ENCODE data around the gene TIPARP. TPM values are rescaled to one million over a fixed set of nuclear protein-coding genes. Genes with fewer than 3 reads are reported as not detected.
A peak's percentile ranks its signal among the peaks of the same experiment; 100 is the strongest.

TIPARP gene, protein sequence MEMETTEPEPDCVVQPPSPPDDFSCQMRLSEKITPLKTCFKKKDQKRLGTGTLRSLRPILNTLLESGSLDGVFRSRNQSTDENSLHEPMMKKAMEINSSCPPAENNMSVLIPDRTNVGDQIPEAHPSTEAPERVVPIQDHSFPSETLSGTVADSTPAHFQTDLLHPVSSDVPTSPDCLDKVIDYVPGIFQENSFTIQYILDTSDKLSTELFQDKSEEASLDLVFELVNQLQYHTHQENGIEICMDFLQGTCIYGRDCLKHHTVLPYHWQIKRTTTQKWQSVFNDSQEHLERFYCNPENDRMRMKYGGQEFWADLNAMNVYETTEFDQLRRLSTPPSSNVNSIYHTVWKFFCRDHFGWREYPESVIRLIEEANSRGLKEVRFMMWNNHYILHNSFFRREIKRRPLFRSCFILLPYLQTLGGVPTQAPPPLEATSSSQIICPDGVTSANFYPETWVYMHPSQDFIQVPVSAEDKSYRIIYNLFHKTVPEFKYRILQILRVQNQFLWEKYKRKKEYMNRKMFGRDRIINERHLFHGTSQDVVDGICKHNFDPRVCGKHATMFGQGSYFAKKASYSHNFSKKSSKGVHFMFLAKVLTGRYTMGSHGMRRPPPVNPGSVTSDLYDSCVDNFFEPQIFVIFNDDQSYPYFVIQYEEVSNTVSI
- total RNA-seq = 100 to 1,000 TPM; 108 to 119 TPM
- polyA plus RNA-seq = 10 to 100 TPM; 15.1 to 28.1 TPM

DNA sequence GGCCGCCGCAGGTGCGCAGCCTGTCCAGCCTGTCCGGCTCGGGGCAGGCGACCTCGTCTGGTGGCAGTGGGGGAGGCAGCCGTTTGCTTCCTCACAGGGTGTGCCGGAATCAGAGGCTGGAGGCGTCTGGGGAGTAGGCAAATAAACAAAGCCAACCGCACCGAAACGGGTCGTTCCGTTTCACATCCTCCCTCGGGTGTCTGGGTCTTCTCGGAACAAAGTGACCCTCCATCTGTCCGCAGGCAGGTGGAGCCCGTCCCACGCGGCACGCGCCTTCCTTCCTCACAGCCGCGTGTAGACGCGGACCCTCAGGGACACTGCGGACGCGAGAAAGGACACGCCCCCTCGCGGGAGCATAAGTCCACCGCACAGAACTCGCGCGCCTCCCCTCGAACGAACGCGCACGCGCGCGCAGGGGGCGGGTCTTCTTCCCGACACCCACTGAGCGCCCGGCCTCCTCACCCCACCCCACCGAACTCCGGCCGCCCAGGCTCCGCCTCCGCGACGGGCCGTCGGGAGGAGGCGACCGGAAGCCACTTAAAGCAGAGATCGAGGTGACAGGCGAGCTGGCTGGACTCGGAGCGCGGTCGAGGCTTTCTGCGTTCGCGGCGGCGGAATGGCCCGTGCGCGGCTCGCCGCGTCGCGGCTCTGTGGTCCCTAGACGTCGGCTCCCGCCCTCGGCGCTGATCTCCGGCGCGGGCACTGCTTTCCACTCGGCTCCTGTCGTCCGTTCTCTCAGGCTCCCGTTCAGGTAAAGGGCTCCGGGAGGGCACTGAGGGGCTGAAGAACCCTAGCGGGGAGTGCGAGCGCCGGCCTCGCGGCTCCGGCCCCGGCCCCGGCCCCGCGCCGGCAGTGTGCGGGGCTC, at the start of gene TIPARP:
Gene TIPARP (plus strand): TSS at position 545 of the 865 bp plus-strand sequence. CDS start 3,108 bp downstream, outside the sequence.
- Histone ChIP-seq H3K36me3 (ENCODE audit: insufficient read depth, low read length) (peaks cover 8% of the 10 kb centered on the region), H3K9me3 (ENCODE audit: control insufficient read depth in 1 of 2, low read length in 2 of 2) (no peaks in the 10 kb centered on the region), H3K27me3 (ENCODE audit: insufficient read depth, low read length) (no peaks in the 10 kb centered on the region), H3K27ac (ENCODE audit: low read depth, low read length) (peak within 1 kb of the TSS; percentile 94), H3K4me1 (ENCODE audit: insufficient read depth, low read length) (peaks cover 43% of the 10 kb centered on the region), H3K4me3 (ENCODE audit: low read length in 2 of 2) (peak within 1 kb of the TSS; percentile 76 to 91)
- peak; percentile 97 to 100 (median 99) for DNase-seq
- Mint-ChIP-seq H3K4me1 (peaks cover 32 to 46% (median 37%) of the 10 kb centered on the region in 4 donors), H3K27ac (peak within 1 kb of the TSS; percentile 95 to 100 (median 99)), H3K9me3 (peaks cover 0 to 2% (median 0%) of the 10 kb centered on the region in 8 donors), H3K36me3 (peaks cover 12 to 39% of the 10 kb centered on the region in 2 donors), H3K4me3 (peak within 1 kb of the TSS; percentile 93 to 99 (median 96)), H3K27me3 (no peaks in the 10 kb centered on the region)
- ChIA-PET POLR2A (ENCODE audit: partially characterized antibody) (interaction anchor here (0.8 to 8.9 kb wide), 31 partner anchors 8 to 501 kb away, joined by 3 to 140 read pairs (median 9); partner anchors contain the start of genes CCNL1, LEKR1 and SSR3), CTCF (ENCODE audit: partially characterized antibody) (interaction anchor here (0.7 to 10.0 kb wide), 32 partner anchors 8 to 523 kb away, joined by 3 to 49 read pairs (median 4); partner anchors contain the start of gene SSR3)
- intact Hi-C loops (cut with micrococcal nuclease) = loop anchor here (1.0 to 10.0 kb wide), 13 partner anchors 10 to 819 kb away; partner anchors contain the start of genes SLC33A1 and SSR3

DNA sequence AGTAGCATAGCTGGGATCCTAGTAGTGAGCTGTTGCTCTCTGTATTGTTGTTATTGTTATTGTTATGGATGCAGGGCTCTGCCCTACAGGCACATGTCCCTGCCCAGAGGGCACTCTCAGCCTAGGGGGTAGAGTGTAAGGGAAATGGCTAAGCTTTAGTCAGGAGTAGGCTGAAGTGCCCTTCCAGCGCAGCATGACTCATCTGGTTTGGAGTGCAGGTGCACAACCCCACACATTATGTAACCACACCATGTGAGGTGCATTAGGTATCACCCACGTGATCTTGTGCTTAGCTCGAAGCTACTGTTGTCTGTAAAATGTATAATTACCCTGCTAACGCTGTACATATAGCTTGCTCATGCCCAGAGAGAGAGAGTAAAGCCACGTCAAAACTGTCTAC, 48.3 kb upstream of the TIPARP start:
- Mint-ChIP-seq H3K27ac (no peak overlapping the region), H3K9me3 (no peaks in the 10 kb centered on the region)
- CTCF ChIA-PET (ENCODE audit: partially characterized antibody) = interaction anchor here (1.4 to 2.2 kb wide), 4 partner anchors 12 to 455 kb away, joined by 3 to 7 read pairs (median 4); no protein-coding TSS in a partner anchor

DNA sequence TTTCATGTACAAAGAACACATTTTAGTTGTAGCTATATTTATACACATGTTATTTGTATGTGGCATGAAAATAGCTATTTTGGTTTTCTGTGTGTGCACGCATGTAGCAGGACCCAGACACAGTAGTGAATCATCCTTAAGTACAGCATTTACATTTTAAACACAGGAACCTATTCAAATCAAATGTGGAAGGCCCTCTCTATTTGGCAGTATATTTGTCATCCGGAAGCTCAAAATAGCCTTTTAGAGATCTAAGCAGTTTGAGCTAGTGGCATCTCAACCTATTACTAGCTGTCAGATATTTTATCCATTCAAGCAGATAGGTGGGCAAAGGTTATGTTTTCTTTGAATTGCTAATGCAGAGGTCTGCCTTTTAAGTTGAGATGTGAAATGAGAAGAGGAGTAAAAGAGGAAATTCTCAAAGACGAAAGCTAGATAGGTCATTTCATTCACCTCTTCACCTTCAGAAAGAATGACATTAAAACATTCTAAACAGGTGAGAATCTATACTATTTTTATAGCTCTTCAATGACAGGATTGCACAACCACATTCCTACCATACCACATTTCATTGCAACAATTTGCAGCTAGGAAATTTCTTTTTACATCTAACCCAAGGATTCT, 46.3 kb upstream of the TIPARP start:
- Histone ChIP-seq H3K27me3 (ENCODE audit: insufficient read depth, low read length) (no peaks in the 10 kb centered on the region), H3K4me3 (ENCODE audit: low read length in 2 of 2) (no peak overlapping the region), H3K36me3 (ENCODE audit: insufficient read depth, low read length) (no peaks in the 10 kb centered on the region), H3K27ac (ENCODE audit: low read depth, low read length) (no peak overlapping the region), H3K9me3 (ENCODE audit: control insufficient read depth in 1 of 2, low read length in 2 of 2) (no peaks in the 10 kb centered on the region), H3K4me1 (ENCODE audit: insufficient read depth, low read length) (no peaks in the 10 kb centered on the region)
- Mint-ChIP-seq H3K9me3 (no peaks in the 10 kb centered on the region), H3K36me3 (no peaks in the 10 kb centered on the region), H3K27ac (peak overlapping the region in 1 of 7 donors; percentile 1), H3K27me3 (no peaks in the 10 kb centered on the region), H3K4me1 (no peaks in the 10 kb centered on the region), H3K4me3 (no peak overlapping the region)
- ChIA-PET POLR2A (ENCODE audit: partially characterized antibody) (interaction anchor here (1.7 kb wide), 1 partner anchor 46 kb away, joined by 8 read pairs; the partner anchor contains the start of gene TIPARP), CTCF (ENCODE audit: partially characterized antibody) (interaction anchor here (0.5 to 1.2 kb wide), 2 partner anchors 28 to 45 kb away, joined by 3 to 4 read pairs; no protein-coding TSS in a partner anchor)
- intact Hi-C loops (cut with micrococcal nuclease) = no loop called here
- DNase-seq = no peak

More for the DNA sequence above, 48.3 kb upstream of the TIPARP start:
- POLR2A ChIA-PET (ENCODE audit: partially characterized antibody) = interaction anchor here (1.2 to 1.7 kb wide), 2 partner anchors 12 to 48 kb away, joined by 3 to 8 read pairs; partner anchors contain the start of gene TIPARP
- Histone ChIP-seq H3K27me3 (ENCODE audit: insufficient read depth, low read length) (no peaks in the 10 kb centered on the region), H3K4me1 (ENCODE audit: insufficient read depth, low read length) (no peaks in the 10 kb centered on the region), H3K4me3 (ENCODE audit: low read length in 2 of 2) (no peak overlapping the region), H3K9me3 (ENCODE audit: control insufficient read depth in 1 of 2, low read length in 2 of 2) (no peaks in the 10 kb centered on the region), H3K27ac (ENCODE audit: low read depth, low read length) (no peak overlapping the region), H3K36me3 (ENCODE audit: insufficient read depth, low read length) (no peaks in the 10 kb centered on the region)
- Mint-ChIP-seq H3K27me3 (no peaks in the 10 kb centered on the region), H3K4me1 (no peaks in the 10 kb centered on the region), H3K36me3 (no peaks in the 10 kb centered on the region), H3K4me3 (no peak overlapping the region)
- intact Hi-C loops (cut with micrococcal nuclease) = no loop called here
- no peak for DNase-seq

DNA sequence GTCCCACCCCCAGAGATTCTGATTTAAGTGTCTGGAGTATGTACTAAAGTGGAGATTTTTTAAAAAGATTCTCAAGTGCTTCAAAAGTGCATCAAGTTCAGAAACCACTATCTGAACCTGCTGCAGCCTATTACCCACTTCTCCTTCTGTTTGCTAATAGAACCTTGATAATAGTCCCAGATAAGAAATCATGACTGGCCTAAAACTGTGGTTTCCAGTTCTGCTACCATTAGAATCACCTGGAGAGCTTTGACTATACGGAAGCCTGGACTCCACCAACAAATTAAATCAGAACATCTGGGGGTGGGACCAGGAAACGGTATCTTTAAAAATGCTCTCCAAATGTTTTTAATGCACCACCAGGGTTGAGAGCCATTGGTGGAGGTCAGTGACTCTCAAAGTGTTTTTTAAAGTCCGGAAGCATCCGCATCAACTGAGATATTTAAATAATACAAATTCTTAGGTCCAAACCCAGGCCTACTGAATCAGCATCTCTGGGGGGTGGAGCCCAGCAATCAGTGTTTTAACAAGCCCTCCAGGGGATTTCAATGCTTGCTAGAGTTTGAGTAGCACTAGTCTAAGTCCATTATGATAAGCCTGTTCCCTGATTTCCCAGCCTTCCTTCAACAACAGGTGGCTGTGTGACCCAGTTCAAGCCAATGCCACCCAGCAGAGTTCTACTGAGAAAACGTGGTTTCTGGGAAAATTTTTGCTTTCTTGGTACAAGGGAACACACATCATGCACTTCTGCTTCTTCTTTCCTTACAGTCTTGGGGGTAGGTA, 45.4 kb upstream of the TIPARP start:
- Histone ChIP-seq H3K27ac (ENCODE audit: low read depth, low read length) (no peak overlapping the region), H3K4me1 (ENCODE audit: insufficient read depth, low read length) (no peaks in the 10 kb centered on the region), H3K4me3 (ENCODE audit: low read length in 2 of 2) (no peak overlapping the region), H3K9me3 (ENCODE audit: control insufficient read depth in 1 of 2, low read length in 2 of 2) (no peaks in the 10 kb centered on the region), H3K27me3 (ENCODE audit: insufficient read depth, low read length) (no peaks in the 10 kb centered on the region), H3K36me3 (ENCODE audit: insufficient read depth, low read length) (no peaks in the 10 kb centered on the region)
- intact Hi-C loops (cut with micrococcal nuclease) = no loop called here
- H3K4me1 Mint-ChIP-seq = no peaks in the 10 kb centered on the region
- no peaks in the 10 kb centered on the region for H3K36me3 Mint-ChIP-seq
- CTCF ChIA-PET (ENCODE audit: partially characterized antibody) = interaction anchor here (1.2 kb wide), 1 partner anchor 44 kb away, joined by 4 read pairs; no protein-coding TSS in a partner anchor
- no peak for DNase-seq
- no peaks in the 10 kb centered on the region for H3K27me3 Mint-ChIP-seq
- H3K27ac Mint-ChIP-seq = no peak overlapping the region
- H3K9me3 Mint-ChIP-seq = no peaks in the 10 kb centered on the region
- H3K4me3 Mint-ChIP-seq = no peak overlapping the region
- POLR2A ChIA-PET (ENCODE audit: partially characterized antibody) = no interaction called here

DNA sequence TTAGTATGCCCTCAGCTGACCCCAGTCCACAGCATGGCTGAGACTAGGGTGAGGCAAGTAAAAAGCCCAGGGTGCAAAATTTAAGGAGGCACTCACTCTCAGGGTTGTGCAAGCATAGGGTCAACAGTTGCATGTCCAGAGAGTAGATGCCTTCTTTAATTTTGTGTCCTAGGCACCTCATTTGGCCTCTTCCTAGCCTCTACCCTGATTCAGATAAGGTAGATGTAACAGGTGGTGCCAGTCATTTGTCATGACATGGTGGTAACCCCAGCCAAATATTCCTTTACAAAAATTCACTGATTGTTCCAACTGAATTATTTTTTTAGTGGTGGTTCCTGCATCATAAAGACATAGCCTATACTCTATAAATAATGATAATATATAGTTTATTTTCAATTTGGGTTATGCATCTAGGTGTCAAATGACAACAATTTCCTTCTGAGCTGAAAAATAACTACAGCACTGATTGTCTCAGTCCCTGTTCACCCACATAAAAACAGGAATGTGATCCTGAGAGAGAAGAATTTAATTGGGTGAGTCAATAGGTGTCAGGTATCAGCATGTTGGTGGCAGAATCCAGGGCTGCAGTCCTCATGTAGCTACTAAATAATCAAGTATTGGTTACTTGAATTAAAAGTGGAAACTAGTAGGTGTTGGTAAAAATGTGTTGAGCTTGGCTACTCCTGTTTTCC, 44.2 kb upstream of the TIPARP start:
- no peaks in the 10 kb centered on the region for H3K27me3 ChIP-seq (ENCODE audit: insufficient read depth, low read length)
- Mint-ChIP-seq H3K27me3 (no peaks in the 10 kb centered on the region), H3K27ac (no peak overlapping the region), H3K9me3 (no peaks in the 10 kb centered on the region), H3K4me3 (no peak overlapping the region), H3K36me3 (no peaks in the 10 kb centered on the region), H3K4me1 (no peaks in the 10 kb centered on the region)
- no peak overlapping the region for H3K4me3 ChIP-seq (ENCODE audit: low read length in 2 of 2)
- CTCF ChIA-PET (ENCODE audit: partially characterized antibody) = interaction anchor here (1.5 kb wide), 1 partner anchor 43 kb away, joined by 3 read pairs; no protein-coding TSS in a partner anchor
- H3K4me1 ChIP-seq (ENCODE audit: insufficient read depth, low read length) = no peaks in the 10 kb centered on the region
- intact Hi-C loops (cut with micrococcal nuclease) = no loop called here
- no peak overlapping the region for H3K27ac ChIP-seq (ENCODE audit: low read depth, low read length)
- DNase-seq = no peak
- POLR2A ChIA-PET (ENCODE audit: partially characterized antibody) = no interaction called here
- no peaks in the 10 kb centered on the region for H3K36me3 ChIP-seq (ENCODE audit: insufficient read depth, low read length)
- H3K9me3 ChIP-seq (ENCODE audit: control insufficient read depth in 1 of 2, low read length in 2 of 2) = no peaks in the 10 kb centered on the region

DNA sequence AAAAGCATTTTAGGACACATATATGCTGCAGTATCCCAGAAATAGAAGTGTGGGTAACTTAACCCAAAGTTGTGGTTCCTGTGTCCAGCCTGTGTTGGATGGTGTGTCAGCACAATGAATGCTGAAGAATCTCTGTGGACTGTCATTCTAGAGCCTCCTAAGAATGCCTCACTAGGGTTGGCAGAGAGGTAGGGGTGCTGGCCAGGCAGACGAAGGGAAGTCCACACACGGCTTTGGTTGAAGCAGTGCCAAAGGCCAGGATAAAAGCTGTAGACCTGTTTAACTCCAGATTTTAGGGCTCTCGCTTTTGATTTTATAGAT, 43.7 kb upstream of the TIPARP start:
- Histone ChIP-seq H3K27ac (ENCODE audit: low read depth, low read length) (no peak overlapping the region), H3K36me3 (ENCODE audit: insufficient read depth, low read length) (no peaks in the 10 kb centered on the region), H3K4me1 (ENCODE audit: insufficient read depth, low read length) (no peaks in the 10 kb centered on the region), H3K27me3 (ENCODE audit: insufficient read depth, low read length) (no peaks in the 10 kb centered on the region), H3K4me3 (ENCODE audit: low read length in 2 of 2) (no peak overlapping the region), H3K9me3 (ENCODE audit: control insufficient read depth in 1 of 2, low read length in 2 of 2) (no peaks in the 10 kb centered on the region)
- POLR2A ChIA-PET (ENCODE audit: partially characterized antibody) = no interaction called here
- CTCF ChIA-PET (ENCODE audit: partially characterized antibody) = interaction anchor here (1.5 kb wide), 1 partner anchor 43 kb away, joined by 3 read pairs; no protein-coding TSS in a partner anchor
- Mint-ChIP-seq H3K4me1 (no peaks in the 10 kb centered on the region), H3K27me3 (no peaks in the 10 kb centered on the region), H3K36me3 (no peaks in the 10 kb centered on the region), H3K27ac (no peak overlapping the region), H3K4me3 (no peak overlapping the region), H3K9me3 (no peaks in the 10 kb centered on the region)
- no peak for DNase-seq
- intact Hi-C loops (cut with micrococcal nuclease) = no loop called here

Measured in CD4-positive, alpha-beta memory T cell (primary cell).